NCI-H69 (cell line): ENCODE data around the gene MYRIP.
A peak's percentile ranks its signal among the peaks of the same experiment; 100 is the strongest.
"Not testable (repeated sequence)": the region's sequence is repeated elsewhere in the genome, so short reads cannot be mapped to it uniquely, and the experiment has no call there.

ENCODE experiments used
- DNase-seq: peaks from one replicate; lab custom pipeline; 2025; lab: John Stamatoyannopoulos, UW

MYRIP gene

DNA sequence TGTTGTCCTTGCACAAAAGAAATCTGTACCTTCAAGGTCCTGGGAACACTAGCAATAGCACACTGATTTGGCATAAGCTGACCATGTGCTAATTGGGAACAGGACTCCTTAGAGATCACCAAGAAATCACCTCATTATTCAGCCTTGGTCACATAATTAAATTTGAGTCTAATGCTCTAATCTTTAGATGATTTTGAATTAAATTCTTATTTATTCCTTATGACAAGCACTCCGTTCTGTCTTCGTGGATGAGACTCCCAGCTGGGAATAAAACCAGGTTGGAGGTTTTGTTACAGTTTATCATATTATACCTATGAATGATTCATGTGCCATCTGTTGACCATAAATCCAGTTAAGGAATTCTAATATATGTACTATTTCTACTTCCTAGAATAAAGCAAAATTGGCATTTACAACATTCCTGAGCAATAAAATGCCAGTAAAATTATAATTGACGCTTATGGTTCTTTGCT, 162.2 kb downstream of the MYRIP start:
- peak; percentile 11 for DNase-seq

- no peak for DNase-seq
Measured at GRCh38 chr3:39972508-39972907, 163.1 kb downstream of the MYRIP start.

DNA sequence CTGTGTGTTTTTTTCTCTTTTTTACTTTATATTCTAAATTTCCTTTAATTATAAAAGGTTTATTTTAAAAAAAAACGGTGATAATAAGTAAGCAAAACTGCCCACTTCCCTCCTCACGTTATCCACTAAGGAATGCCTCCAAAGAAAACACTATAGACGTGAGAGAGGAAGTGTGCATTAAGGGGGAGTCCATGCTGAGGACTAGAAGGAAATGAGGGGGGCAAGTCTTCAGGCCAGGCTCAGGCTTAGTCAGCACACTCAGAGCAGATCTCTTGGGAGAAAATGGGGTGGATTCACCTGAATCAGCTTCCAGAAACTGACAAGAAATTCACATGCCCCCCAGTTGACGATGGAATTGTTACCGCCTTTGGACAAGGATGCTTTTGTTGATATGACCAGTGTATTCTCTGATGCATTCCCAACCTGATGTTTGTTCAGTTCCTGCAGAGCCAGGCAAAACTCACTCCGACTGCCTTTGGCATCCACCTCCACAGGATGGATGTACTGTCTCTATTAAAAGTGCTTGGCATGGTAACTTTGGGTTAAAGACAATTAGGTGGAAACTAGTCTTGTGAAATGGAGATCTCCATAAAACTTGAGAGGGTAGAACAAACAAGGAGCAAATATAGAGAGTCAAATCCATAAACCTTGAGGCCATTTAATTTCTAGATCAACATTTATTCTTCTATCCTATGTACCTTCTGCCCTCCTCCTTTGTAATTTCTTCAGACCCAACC, 167.8 kb downstream of the MYRIP start:
- no peak for DNase-seq

- peak; percentile 64 for DNase-seq
Measured at GRCh38 chr3:39978308-39978707, 168.9 kb downstream of the MYRIP start.

- peak; percentile 59 for DNase-seq
Measured at GRCh38 chr3:39980058-39980457, 170.6 kb downstream of the MYRIP start.

DNA sequence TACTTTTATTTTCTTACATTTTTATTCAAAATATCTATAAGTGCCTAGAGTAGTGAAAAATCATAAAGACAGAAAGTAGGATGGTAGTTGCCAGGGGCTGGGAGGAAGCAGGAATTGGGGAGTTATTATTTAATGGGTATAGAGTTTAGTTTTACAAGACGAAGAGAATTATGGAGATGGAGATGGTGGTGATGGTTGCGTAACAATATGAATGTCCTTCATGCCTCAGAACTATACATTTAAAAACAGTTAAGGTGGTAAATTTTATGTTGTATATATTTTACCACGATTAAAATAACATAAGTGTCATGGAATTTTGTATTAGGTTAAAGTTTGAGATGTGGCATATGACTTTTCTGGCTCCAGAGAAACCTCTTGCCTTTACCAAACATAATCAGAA, 171.4 kb downstream of the MYRIP start:
- DNase-seq: no peak

GRCh38 chr3:39981547-39982184, 172.3 kb downstream of the MYRIP start:
- DNase-seq: peak; percentile 29

- no peak for DNase-seq
Measured at GRCh38 chr3:39982665-39983357, 173.4 kb downstream of the MYRIP start.

DNA sequence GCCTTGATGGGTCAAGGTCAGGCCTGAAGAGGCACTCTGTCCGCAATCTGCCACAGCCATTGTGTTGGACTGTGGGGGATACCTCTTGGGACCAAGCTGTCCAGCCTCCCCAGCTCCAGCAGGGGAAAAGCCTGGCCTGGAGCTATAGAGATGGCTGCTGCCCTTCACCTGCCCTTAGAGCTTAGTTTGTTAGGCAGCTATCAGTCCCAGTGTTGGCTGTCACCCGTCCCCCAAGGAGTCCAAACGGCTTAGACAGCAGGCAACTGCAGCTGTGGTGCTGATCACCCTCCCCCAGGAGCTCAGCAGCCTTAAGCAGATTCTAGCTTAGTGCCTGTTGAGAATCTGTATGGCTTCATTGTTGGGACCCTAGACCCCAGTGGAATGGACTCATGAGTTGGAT, 180.3 kb downstream of the MYRIP start:
- no peak for DNase-seq

GRCh38 chr3:39990532-39990931, 181.1 kb downstream of the MYRIP start:
- peak; percentile 62 for DNase-seq

DNA sequence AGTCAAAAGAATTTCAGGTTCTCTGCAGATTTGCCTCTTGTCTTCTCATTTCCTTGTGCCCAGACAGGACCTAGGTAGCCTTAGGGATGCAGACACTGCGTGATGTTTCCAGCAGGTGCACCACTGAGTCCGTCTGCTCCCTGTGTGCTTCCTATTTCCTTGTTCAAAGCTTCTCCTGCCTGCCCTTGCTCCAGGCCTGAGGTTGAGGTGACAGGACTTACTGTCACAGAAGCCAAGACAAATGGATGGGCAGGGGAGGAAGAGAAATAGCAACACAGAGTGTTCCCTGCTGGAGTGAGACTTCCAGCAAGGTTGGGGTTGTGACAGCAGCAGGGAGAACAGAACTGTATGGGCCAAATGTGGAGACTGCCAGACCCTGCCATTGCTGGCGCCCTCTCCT, 199.4 kb downstream of the MYRIP start:
- no peak for DNase-seq

- no peak for DNase-seq
Measured at GRCh38 chr3:40009991-40010390, 200.6 kb downstream of the MYRIP start.

DNA sequence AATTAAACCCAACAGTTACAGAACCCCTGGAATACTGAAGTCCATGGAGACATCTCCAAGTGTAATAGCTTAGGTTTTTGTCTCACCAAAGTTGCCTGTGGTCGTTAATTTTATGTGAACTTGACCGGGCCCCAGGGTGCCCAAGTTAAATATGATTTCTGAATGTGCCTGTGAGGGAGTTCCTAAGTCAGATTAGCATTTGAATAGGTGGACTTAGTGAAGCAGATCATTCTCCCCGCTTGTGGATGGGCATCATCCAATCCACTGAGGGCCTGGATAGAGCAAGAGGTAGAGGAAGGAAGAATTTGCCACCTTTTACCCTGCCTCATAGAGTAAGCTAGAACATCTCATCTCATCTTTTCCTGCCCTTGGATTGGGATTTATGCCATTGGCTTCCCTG, 203.0 kb downstream of the MYRIP start:
- no peak for DNase-seq

GRCh38 chr3:40016391-40016790, 207.0 kb downstream of the MYRIP start:
- DNase-seq: peak; percentile 17

DNA sequence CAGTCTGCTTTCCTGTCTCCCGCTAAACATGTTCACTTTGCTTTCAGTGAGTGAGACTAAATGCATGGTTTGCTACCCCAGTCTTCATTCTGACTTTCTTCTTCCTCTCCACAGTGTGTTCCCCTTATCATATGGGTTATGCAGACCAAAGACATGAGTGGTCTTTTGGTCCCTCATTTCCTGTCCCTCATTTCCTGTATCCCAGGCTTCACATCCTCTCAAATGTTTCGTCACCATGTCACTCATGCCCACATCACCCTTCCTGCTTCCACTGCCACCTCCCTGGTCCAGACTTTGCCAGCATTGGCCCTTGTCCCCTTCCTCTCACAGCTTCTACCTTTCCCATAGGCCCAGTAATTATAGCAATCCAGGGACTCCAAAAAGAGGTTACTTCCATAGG, 209.0 kb downstream of the MYRIP start:
- DNase-seq: no peak

DNA sequence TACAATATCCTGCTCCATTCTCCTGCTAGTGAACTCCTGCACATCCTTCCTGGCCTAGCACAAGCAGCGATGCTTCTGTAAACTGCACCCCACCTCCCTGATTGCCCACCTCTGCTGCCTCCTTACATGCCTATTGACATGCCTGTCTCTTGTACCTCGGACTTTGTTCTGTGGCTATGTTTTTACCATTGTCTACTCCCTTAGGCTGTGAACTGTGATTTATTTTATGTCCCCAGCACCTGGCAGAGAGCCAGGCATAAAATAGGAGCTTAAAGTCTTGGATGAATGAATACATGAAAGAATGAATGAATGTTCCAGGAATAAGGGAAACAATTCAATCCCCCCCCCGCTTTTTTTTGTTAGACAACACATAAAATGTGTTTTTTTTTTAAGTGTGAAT, 210.0 kb downstream of the MYRIP start:
- peak; percentile 42 for DNase-seq

- no peak for DNase-seq
Measured at GRCh38 chr3:40020689-40021088, 211.3 kb downstream of the MYRIP start.

DNA sequence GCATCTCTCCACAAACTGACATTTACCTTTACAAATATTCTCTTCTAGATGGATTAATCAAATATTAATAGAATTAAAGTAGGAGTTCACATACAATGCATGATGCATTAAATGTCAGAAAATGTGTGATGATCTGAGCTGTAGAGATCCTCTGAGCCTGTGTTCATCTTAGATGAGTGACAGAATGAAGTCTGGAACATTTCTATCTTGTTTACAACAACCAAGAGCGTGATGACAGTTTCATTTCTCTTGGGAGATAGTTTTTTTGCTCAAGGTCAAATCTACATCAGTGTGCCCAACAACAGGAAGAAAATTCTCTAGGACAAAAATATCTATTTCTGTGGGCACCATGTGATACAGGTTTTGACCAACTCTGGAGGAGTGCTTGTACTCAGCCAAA, 211.9 kb downstream of the MYRIP start:
- no peak for DNase-seq

DNA sequence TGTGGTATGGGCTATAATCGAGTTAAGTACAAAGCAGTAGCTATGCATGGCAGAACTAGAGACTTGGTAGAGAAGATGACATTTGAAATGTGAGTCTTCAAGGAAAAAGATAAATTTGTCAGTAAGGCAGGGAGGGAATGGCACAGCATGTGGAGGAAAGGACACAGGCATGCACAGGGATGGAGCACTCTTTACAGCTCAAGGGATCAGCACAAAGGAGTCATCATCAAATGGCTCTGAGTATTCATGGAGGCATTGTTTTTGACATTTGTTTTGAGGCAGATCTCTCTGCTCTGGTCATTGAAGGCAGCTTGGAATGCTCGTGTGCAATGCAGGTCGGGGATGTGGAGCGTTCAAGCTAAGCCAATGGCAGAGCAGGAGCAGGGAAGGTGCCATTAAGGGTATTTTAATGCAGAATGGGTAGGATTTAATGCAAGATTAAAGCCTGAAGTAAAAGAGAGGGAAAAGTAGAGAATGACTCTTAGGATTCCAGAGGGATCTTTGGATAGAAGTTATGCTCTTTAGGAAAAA, 213.0 kb downstream of the MYRIP start:
- no peak for DNase-seq

DNA sequence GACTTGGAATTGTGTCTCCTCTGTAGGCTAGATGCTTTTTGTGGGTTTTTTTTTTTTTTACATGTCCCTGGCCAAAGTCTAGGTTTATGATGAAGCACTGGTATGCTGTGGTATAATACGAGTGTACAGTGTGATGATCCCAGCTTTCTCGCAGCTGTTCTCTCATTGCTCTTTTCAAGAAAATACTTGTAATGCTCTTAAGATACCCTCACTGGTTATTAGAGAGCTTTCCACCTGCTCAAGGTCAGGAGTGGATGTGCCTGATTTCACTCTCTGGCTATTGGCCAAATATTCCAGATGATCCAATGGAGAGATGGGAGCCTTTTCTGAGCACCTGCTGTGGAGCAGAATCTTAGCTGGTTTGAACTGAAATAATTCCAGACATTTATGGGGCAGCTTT, 215.1 kb downstream of the MYRIP start:
- no peak for DNase-seq

GRCh38 chr3:40025892-40026291, 216.5 kb downstream of the MYRIP start:
- DNase-seq: not testable (repeated sequence)

GRCh38 chr3:40035177-40035576, 225.8 kb downstream of the MYRIP start:
- no peak for DNase-seq

GRCh38 chr3:40037582-40037981, 228.2 kb downstream of the MYRIP start:
- no peak for DNase-seq
